ENCODE measurements around the gene ERRFI1.
"Not testable (repeated sequence)": the region's sequence is repeated elsewhere in the genome, so short reads cannot be mapped to it uniquely, and the experiment has no call there.

The ERRFI1 gene, protein sequence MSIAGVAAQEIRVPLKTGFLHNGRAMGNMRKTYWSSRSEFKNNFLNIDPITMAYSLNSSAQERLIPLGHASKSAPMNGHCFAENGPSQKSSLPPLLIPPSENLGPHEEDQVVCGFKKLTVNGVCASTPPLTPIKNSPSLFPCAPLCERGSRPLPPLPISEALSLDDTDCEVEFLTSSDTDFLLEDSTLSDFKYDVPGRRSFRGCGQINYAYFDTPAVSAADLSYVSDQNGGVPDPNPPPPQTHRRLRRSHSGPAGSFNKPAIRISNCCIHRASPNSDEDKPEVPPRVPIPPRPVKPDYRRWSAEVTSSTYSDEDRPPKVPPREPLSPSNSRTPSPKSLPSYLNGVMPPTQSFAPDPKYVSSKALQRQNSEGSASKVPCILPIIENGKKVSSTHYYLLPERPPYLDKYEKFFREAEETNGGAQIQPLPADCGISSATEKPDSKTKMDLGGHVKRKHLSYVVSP

DNA sequence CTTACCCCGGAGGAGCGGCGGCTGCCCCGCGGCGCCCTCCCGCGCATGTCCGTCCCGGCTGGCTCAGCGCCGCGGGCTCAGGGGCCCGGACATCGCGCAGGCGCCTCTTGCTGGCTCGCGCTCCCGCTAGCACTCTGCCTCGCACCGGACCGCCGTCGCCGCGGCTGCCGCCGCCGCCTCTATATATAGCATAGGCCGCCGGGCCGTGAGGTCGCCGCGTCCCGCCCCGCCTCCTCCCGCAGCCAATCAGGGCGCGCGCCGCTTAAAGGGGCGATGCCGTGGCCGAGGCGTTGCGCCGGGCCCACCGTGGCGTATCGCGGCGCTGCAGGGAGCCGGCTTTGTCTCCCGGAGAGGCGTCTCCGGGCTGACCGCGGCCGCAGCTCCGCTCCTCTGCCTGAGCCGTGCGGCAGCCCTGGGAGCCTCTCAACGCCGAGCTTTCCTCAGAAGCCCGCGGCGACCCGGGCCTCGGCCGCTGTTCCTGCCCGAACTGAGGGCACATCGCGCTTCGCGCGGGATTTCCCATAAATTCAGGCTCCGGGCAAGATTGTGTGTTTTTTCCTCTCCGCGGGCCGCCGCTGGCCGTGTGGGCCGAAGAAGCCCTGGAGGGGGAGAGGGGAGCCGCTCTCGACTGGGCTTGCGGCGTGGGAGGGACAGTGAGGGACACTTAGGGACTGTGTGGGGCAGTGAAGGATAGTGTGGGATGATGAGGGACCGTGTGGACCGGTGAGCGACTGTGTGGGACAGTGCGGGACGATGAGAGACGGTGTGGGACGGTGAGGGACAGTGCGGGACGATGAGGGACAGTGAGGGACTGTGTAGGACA is at the start of gene ERRFI1:
Gene ERRFI1, minus strand, starts transcription at position 157 of the 823 bp plus-strand sequence. CDS start 10,690 bp downstream, outside the sequence.
- no peak for FAIRE-seq

DNA sequence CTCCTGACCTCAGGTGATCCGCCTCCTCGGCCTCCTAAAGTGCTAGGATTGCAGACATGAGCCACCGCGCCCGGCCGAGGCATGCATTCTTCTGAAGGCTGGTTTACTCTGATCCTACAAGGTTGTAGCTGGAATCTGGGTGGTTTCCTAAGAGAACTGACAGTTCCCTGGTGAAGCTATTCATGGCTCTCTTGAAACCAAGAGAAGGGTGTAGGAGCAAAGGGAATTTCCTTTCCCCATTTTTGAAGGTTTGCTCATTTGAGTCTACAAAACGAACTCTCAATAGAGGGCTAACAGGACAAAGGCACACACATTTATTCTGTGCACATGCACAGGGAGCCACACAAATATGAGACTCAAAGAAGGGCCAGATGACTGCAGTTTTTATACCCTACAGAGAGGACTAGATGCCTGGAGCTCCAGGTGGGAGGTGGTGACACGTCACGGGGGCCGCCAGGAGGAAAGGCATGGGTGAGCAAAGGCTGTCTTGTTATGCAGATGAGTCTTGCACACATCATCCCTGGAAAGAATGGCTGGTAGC is 49.5 kb upstream of the ERRFI1 start:
- FAIRE-seq = no peak

DNA sequence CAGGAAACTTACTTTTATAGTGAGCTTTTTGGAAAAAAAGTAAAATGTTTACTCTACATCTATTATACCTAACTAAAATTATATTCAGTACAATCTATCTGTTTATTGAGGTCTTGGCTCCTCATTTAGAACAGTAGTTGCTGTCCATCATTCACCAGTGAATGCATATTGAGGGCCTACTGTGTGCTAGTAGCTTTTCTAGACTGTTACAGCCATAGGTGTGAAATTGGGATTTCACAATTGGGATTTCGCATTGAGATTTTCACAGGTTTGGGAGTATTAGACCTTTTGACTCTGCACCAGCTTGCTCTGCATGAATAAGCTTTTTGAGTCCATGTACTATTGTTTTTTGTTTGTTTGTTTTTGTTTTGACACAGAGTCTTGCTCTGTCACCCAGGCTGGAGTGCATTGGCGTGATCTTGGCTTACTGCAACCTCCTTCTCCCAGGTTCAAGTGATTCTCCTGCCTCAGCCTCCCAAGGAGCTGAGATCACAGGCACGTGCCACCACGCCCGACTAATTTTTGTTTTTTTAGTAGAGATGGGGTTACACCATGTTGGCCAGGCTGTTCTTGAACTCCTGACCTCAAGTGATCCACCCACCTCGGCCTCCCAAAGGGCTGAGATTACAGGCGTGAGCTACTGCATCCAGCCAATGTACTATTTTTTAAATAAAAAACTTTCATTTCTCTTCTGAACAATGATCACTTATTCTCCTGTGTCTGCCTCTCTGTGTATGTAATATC is 47.2 kb upstream of the ERRFI1 start:
- no peak for FAIRE-seq

DNA sequence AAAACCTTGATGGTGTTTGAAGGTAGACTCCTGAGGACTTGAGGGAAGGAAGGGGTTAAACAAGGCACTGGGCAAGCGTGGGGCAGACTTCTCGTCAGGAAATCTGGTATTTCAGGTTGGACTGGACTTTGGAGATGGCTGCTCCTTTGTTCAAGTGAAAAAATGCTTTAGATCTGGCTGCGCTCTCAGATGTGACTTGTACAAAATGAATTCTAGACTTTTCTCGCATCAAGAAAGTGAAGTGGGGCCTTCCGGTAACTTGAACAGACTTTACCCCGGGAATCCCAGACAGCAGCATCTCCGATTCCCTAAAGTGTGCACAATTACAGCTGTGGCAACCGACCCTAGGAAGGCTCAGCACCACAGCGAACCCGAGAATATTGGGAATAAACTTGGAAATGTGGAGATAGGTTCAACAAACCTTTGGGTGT is 44.3 kb upstream of the ERRFI1 start:
- no peak for FAIRE-seq

DNA sequence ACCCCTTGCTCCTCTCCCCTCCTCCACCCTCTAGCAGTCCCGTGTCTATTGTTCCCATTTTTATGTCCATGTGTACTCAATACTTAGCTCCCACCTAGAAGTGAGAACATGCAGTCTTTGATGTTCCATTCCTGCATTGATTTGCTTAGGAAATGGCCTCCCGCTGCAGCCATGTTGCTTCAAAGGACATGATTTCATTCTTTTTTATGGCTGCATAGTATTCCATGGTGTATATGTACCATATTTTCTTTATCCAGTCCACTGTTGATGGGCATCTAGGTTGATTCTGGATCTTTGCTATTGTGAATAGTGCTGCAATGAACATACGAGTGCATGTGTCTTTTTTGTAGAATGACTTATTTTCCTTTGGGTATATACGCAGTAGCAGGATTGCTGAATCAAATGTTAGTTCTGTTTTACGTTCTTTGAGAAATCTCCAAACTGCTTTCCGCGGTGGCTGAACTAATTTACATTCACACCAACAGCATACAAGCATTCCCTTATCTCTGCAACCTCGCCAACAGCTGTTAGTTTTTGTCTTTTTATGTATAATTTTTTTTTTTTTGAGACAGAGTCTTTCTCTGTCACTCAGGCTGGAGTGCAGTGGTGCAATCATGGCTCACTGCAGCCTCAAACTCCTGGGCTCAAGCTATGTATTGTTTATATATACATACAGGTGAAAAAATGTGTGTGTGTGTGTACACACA is 43.7 kb upstream of the ERRFI1 start:
- not testable (repeated sequence) for FAIRE-seq

DNA sequence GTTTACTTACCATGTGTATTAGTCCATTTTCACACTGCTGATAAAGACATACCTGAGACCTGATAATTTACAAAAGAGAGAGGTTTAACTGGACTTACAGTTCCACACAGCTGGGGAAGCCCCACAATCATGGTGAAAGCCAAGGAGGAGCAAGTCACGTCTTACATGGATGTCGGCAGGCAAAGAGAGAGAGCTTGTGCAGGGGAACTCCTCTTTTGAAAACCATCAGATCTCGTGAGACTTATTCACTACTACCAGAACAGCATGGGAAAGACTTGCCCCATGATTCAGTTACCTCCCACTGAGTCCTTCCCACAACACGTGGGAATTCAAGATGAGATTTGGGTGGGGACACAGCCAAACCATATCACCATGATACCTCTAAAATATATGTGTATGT is 39.3 kb upstream of the ERRFI1 start:
- FAIRE-seq = no peak

DNA sequence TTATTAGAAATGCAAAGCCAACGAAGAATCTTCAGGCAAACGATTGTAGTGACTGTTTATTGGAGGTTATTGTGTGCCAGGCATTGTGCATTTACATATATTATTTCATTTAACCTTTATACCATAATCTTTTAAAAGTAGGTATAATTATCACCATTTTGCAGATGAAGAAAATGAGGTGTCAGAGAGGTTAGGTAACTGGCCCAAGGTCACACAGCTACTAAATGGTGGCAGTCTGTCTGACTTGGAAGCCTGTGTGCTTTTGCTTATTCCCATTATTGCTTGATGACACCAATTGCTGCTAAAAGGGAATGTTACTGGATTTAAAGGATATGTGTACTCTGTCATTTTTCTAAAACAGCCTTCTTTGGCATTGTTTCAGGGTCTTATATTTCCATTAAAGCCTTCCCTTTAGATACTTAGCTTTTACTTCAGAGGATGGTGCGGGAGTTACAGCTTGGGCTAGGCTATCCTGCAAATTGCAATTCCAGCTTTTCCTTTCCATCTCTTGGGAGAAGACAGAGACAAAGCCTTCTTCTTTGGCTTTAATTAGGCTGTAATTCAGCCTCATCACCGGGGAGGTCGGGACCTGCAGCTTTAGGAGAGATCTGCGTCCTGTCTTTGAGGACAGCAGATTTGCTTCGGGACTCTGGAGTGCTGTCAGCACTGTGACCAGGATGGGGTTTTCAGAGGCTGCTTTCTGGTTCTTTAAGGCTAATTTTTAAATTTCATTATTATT is 37.4 kb upstream of the ERRFI1 start:
- peak; percentile 99 for FAIRE-seq

DNA sequence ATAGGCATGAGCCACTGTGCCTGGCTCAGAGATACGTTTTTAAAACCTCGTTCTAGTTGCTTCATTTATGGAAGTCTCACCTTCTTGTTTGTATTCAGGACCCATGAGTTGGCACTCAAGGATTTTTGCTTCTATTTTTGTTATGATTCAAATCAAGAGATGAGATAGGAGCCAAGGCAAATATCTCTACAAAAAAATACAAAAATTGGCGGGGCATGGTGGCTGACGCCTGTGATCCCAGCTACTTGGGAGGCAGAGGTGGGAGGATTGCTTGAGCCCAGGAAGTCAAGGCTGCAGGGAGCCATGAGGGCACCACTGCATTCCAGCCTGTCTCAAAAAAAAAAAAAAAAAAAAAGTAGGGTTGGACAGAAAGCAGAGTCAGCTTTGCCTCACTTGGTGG is 36.8 kb upstream of the ERRFI1 start:
- no peak for FAIRE-seq

DNA sequence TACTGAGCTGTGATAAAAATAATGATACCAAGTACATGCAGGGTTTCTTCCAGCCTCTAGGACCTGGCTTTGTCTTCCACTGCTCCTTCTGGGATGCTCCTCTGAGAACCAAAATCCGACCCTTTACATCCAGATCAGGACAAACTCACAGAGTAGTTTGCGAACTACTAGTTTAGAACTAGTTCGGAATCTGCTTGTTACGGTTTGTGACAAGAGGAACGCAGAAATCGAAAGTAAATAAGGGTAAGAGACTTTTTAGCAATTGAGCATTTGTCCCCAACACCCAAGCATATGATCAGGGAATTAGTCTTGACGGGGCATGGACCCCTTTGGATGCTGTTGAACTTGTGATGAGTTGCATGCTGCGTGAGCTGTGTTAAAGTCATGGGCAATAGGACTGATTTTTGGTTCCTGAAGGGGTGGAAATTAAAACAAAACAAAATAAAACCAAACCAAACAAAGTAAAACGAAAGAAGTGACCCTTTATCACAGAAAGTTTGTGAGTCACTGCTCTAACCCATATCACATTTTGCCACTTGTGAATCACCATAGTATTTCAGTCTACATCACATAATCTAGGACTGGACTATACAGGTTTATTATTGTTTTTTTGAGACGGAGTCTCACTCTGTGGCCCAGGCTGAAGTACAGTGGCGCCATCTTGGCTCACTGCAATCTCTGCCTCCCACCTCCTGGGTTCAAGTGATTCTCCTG is 35.7 kb upstream of the ERRFI1 start:
- no peak for FAIRE-seq

DNA sequence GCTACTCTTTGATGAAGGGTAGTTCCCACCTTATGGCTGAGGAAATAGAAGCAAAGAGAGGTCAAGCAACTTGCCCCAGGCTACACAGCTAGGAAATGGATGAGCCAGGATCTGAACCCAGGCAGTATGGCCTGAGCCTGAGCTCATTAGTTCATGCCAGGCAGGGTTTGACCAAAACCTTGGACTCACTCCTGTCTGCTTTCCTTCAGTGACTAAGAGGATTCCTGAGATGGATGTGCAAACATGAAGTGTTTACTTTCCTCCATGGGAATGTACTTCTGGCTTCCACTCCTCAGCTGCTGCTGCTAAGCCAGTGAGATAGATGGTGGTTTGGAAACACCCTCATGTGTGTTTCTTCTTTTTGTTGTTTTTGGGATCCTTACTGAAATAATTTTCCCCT is 35.1 kb upstream of the ERRFI1 start:
- peak; percentile 95 for FAIRE-seq

DNA sequence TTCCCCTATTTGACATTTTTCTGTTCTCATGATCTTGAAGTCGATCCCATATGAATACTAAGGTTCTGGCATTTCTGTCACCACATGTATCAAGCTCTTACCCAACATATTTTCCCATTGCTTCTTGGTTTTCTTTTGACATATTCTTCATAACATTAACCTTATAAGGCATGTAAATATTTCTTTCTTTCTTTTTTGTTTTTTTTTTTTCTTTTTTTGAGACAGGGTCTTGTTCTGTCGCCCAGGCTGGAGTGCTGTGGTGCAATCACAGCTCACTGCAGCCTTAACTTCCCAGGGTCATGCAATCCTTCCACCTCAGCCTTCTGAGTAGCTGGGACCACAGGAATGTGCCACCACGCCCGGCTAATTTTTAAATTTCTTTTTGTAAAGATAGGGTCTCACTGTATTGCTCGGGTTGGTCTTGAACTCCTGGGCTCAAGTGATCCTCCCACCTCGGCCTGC is 33.1 kb upstream of the ERRFI1 start:
- FAIRE-seq = no peak

DNA sequence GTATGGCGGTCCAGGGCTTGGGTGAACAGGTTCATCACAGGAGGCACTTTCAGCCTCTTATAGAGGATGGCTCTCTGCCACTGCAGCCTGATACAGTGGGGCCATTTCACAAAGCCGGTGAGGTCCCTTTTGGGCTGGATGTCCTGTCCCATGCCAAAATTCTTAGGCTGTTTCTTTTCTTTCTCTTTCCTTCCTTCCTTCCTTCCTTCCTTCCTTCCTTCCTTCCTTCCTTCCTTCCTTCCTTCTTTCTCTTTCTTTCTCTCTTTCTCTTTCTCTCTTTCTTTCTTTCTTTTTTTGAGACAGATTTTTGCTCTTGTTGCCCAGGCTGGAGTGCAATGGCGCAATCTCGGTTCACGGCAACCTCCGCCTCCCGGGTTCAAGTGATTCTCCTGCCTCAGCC is 31.7 kb upstream of the ERRFI1 start:
- not testable (repeated sequence) for FAIRE-seq

DNA sequence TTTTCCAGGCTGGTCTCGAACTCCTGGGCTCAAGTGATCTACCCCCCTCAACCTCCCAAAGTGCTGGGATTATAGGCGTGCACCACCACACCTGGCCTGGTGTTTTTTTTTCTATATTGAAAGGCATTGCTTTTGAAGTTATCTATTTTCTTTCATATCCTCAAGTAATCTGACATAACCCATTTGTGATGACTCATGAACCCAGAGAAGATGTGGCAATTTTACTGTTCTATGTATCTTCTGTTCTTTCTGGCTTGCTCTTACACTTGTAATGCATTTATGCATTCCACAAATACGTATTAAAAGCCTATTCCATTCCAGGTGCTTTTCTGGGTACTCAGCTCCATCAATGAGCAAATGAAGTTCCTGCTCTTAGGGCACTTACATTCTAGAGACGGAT is 29.9 kb upstream of the ERRFI1 start:
- FAIRE-seq = peak; percentile 51

DNA sequence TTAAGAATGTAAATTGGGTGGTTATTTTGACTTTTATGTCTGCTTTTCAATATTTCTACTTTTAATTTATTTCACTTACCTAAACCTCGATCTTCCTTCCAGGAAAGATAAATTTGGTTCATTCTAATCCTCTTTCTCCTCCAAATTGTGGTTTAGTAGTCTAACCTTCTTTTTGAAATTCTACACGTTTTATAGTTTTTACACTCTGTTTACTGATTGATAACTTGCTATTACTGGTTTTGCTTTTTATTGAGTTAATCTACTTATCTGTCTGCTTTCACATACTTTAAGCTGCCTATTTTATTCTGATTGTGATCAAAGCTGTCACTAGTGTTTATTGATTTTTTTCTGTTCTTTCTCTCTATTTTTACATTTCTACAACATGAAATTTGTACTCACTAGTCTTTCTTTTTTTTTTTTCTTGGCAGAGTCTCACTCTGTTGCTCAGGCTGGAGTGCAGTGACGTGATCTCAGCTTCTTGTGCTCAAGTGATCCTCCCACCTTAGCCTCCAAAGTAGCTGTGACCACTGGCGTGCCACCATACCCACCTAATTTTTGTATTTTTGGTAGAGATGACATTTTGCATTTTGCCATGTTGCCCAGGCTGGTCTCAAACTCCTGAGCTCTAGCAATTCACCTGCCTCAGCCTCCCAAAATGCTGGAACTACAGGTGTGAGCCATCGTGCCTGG is 27.9 kb upstream of the ERRFI1 start:
- FAIRE-seq = peak; percentile 61

DNA sequence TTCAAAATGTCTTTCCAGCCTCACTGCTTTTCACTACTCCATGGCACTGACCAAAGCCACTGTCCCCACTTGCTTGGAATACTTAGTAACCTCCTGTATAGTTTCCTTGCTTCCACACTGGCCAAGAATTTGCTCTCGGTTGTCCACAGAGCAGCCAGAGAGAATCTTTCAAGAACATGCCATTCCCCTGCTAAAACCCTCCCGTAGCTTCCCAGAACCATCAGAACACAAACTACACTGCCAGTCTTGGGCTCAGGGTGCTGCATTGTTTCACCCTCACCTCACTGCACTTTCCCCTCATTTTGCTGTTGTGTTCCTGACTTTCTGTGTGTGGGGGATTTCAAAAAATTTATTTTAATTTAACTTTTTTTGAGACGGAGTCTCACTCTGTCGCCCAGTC is 25.5 kb upstream of the ERRFI1 start:
- FAIRE-seq = no peak

DNA sequence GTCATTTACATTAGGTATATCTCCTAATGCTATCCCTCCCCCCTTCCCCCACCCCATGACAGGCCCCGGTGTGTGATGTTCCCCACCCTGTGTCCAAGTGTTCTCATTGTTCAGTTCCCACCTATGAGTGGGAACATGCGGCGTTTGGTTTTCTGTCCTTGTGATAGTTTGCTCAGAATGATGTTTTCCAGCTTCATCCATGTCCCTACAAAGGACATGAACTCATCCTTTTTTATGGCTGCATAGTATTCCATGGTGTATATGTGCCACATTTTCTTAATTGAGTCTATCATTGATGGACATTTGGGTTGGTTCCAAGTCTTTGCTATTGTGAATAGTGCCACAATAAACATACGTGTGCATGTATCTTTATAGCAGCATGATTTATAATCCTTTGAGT is 23.1 kb upstream of the ERRFI1 start:
- FAIRE-seq = not testable (repeated sequence)

DNA sequence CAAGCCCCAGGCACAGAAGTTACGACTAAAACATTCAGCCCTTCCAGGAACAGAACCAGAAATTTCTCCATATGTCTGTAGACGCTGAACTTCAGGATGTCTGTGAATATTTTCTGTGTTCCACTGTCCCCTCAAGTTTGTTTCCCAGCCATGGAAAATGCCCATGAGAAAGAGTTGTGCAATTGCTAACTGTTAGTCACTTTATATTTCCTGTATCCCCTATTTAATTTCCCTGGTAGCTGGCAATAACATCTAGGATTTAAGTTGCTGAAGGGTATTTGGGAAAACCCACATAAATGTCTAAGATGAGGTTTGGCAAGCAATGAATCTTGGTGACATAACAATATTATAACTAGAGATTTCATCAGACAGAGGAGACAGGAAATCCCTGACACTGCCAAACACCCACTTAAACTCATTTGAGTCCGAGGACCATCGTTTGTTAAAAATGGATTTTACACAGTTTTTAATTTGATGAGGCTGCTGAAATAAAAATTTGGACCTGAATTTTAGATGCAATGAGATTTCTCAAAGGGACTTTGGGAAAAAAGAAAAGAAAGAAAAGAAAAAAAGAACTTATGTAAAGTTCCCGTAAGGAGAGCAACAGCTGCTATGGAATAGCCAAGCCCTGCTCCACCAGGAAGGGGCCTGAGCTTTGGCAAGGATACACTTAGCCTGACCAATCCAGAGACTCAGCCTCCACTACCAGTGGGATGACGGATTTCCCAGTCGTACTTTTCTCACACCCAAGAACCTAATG is 21.8 kb upstream of the ERRFI1 start:
- no peak for FAIRE-seq

DNA sequence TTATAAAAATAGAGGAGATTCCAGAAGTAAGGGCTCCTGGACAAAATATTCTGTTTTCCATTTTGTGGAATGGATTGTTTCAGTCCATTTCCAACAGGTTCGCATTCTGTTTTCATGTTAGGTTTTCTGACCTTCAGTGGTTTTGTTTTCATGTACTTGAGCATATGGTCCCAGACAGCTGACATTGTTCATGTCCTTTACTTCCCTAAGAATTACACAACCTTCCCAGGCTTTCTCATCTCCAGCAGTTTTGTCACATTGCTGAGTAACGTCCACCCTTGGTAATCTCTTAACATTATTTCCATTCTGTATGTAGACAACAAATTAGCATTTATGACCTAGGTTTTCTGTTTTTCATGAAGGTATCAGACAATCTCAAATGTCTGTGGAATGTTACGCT is 21.0 kb upstream of the ERRFI1 start:
- FAIRE-seq = no peak

DNA sequence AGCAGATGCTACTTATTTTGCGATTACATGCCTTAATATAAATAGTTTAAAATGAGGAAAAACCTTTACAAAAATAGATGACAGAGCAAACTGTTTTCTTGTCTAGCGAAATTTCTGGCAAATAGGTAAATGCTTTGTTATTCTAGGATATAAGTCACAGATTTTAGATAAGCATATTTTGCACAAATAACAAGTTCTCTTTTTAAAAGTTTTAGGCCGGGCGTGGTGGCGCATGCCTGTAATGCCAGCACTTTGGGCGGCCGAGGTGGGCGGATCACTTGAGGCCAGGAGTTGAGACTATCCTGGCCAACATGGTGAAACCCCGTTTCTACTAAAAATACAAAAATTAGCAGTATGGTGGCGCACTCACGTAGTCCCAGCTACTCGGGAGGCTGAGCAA is 20.3 kb upstream of the ERRFI1 start:
- FAIRE-seq = no peak

Measured in A204.1 (cell line).